HCT116 (cell line): ENCODE data around the gene GRK5. TPM values are rescaled to one million over a fixed set of nuclear protein-coding genes. Genes with fewer than 3 reads are reported as not detected.

Experiments used
- ATAC-seq: fragments of 200-7000 bp; cut with Tn5 transposase; 2 replicates; pipeline ENCODE4 v1.9.1; 2020; ENCODE audit warnings: mild to moderate bottlenecking, moderate library complexity
- BruUV-seq: library from RNA; stranded (reverse); fragments of 400-500 nt; replicated peaks from 2 replicates; lab custom pipeline; 2021; lab: Mats Ljungman, UMichigan
- CTCF ChIA-PET: fragments of 300-600 bp; sonication (Branson Sonifier 250); formaldehyde crosslinking; loops from one replicate; lab custom pipeline; 2021; ENCODE audit warnings: antibody characterized with exemption; lab: Charles Lee
- POLR2A ChIA-PET: fragments of 300-600, 350-600 bp; sonication (Branson Sonifier 250); formaldehyde crosslinking; loops from one replicate; lab custom pipeline; 2021; ENCODE audit warnings: antibody characterized with exemption; lab: Charles Lee
- RAD21 ChIA-PET, 2 experiments: fragments of 300-600 bp; sonication (Branson Sonifier 250); formaldehyde crosslinking; loops; one replicate each; lab custom pipeline; 2023; ENCODE audit warnings: low total read pairs in 2 of 2; ENCODE audit not compliant: uncharacterized antibody in 2 of 2, unreplicated experiment in 2 of 2, low non-redundant PET in 1 of 2; lab: Charles Lee
- DNase-seq: peaks from one replicate; pipeline ENCODE4 v3.0.0-alpha.2; 2010; ENCODE audit warnings: low read depth, low spot score
- H2AFZ ChIP-seq: fragments of 200-600 bp; shearing (Covaris generic), sonication (generic); 2 replicates; pipeline ENCODE4 v1.6.1; 2017; ENCODE audit warnings: low read depth, mixed run types, mixed read lengths, antibody characterized with exemption, low read length; ENCODE audit not compliant: poor library complexity, severe bottlenecking
- H3K27ac ChIP-seq: 2 replicates; pipeline ENCODE4 v1.5.1; 2012; ENCODE audit warnings: low read depth, low read length
- H3K27me3 ChIP-seq: fragments of 200-600 bp; sonication (generic); 2 replicates; pipeline ENCODE4 v1.6.1; 2016; ENCODE audit warnings: mixed run types, low read length, mixed read lengths; ENCODE audit not compliant: insufficient read depth
- H3K36me3 ChIP-seq, 2 experiments: fragments of 200-500 bp in 1 of 2; fragments of 200-600 bp in 1 of 2; sonication (Bioruptor generic) in 1 of 2; sonication (generic) in 1 of 2; 2 replicates each; pipeline versions ENCODE4 v1.5.1 to v1.6.1; 2014 to 2016; ENCODE audit warnings: low read length in 2 of 2, inconsistent platforms in 1 of 2, mixed read lengths in 1 of 2, mixed run types in 1 of 2; ENCODE audit not compliant: insufficient read depth in 2 of 2, control insufficient read depth in 1 of 2
- H3K4me1 ChIP-seq, 2 experiments: fragments of 200-600 bp in 1 of 2; sonication (generic) in 1 of 2; 2 replicates each; pipeline versions ENCODE4 v1.5.1 to v1.6.1; 2012 to 2017; ENCODE audit warnings: low read length in 2 of 2, inconsistent platforms in 1 of 2, mild to moderate bottlenecking in 1 of 2, mixed read lengths in 1 of 2, mixed run types in 1 of 2, moderate library complexity in 1 of 2; ENCODE audit not compliant: insufficient read depth in 2 of 2, control insufficient read depth in 1 of 2
- H3K4me2 ChIP-seq: fragments of 200-600 bp; sonication (generic); 2 replicates; pipeline ENCODE4 v1.6.1; 2017; ENCODE audit warnings: mixed run types, low read length, mixed read lengths
- H3K4me3 ChIP-seq, 2 experiments: fragments of 200-600 bp in 1 of 2; sonication (generic) in 1 of 2; replicated peaks in 1 of 2; 2 replicates each; pipeline ENCODE4 v1.5.1; 2011 to 2016; ENCODE audit warnings: low read length in 2 of 2, control low read depth in 1 of 2, low read depth in 1 of 2, mild to moderate bottlenecking in 1 of 2, mixed read lengths in 1 of 2, mixed run types in 1 of 2
- H3K79me2 ChIP-seq: fragments of 200-600 bp; sonication (generic); 2 replicates; pipeline ENCODE4 v1.6.1; 2017; ENCODE audit warnings: mild to moderate bottlenecking, mixed run types, low read length, moderate library complexity, mixed read lengths; ENCODE audit not compliant: insufficient read depth
- H3K9ac ChIP-seq: fragments of 200-600 bp; sonication (generic); 2 replicates; pipeline ENCODE4 v1.6.1; 2016; ENCODE audit warnings: low read length, mixed read lengths
- H3K9me2 ChIP-seq: fragments of 200-600 bp; sonication (generic), shearing (Covaris generic); 2 replicates; pipeline ENCODE4 v1.6.1; 2017; ENCODE audit warnings: mixed run types, mild to moderate bottlenecking, moderate library complexity; ENCODE audit not compliant: insufficient read depth
- H3K9me3 ChIP-seq, 2 experiments: fragments of 200-500 bp in 1 of 2; fragments of 200-600 bp in 1 of 2; sonication (Bioruptor generic) in 1 of 2; sonication (generic) in 1 of 2; 2 replicates each; pipeline ENCODE4 v1.6.1; 2014 to 2017; ENCODE audit warnings: low read length in 2 of 2, mixed read lengths in 2 of 2, inconsistent platforms in 1 of 2, low read depth in 1 of 2, mild to moderate bottlenecking in 1 of 2, mixed run types in 1 of 2, moderate library complexity in 1 of 2; ENCODE audit not compliant: control insufficient read depth in 1 of 2, insufficient read depth in 1 of 2
- H4K20me1 ChIP-seq: fragments of 200-600 bp; sonication (generic), shearing (Covaris generic); 2 replicates; pipeline ENCODE4 v1.6.1; 2017; ENCODE audit warnings: mixed run types, mild to moderate bottlenecking, moderate library complexity; ENCODE audit not compliant: insufficient read depth
- CEBPB ChIP-seq: IDR thresholded peaks from 2 replicates; pipeline ENCODE4 v1.6.1; 2012; ENCODE audit warnings: low read depth
- EZH2 ChIP-seq: fragments of 200-600 bp; sonication (generic); IDR thresholded peaks from 2 replicates; pipeline ENCODE4 v1.6.1; 2017; ENCODE audit warnings: antibody characterized with exemption, mixed run types
- EZH2phosphoT487 ChIP-seq: fragments of 200-600 bp; IDR thresholded peaks from 2 replicates; pipeline ENCODE4 v1.6.1; 2018; ENCODE audit warnings: antibody characterized with exemption, borderline replicate concordance
- JUND ChIP-seq: IDR thresholded peaks from 2 replicates; pipeline ENCODE4 v1.6.1; 2012
- POLR2A ChIP-seq: IDR thresholded peaks from 2 replicates; pipeline ENCODE4 v1.7.0; 2011; ENCODE audit warnings: borderline replicate concordance; ENCODE audit not compliant: insufficient read depth, insufficient read length; ENCODE audit errors: extremely low read depth
- POLR2AphosphoS5 ChIP-seq: IDR thresholded peaks from 2 replicates; pipeline ENCODE4 v1.6.1; 2011; ENCODE audit warnings: mild to moderate bottlenecking, low read depth, low read length, moderate library complexity
- SRF ChIP-seq: IDR thresholded peaks from 2 replicates; pipeline ENCODE4 v1.6.1; 2012; ENCODE audit warnings: low read depth
- YY1 ChIP-seq: IDR thresholded peaks from 2 replicates; pipeline ENCODE4 v1.6.1; 2011; ENCODE audit warnings: low read length, low read depth, moderate library complexity, mild to moderate bottlenecking; ENCODE audit not compliant: insufficient replicate concordance; ENCODE audit errors: extremely low read depth
- ZBTB33 ChIP-seq: IDR thresholded peaks from 2 replicates; pipeline ENCODE4 v1.6.1; 2011; ENCODE audit warnings: mild to moderate bottlenecking, low read length, moderate library complexity; ENCODE audit not compliant: insufficient replicate concordance; ENCODE audit errors: extremely low read depth
- intact Hi-C: fragments of 100-400 bp; cut with micrococcal nuclease; formaldehyde crosslinking; loops from 2 replicates; pipeline ENCODE4 v1.10.0; 2022
- total RNA-seq: library from RNA; stranded (reverse); gene quantifications from one replicate; pipeline ENCODE4 v1.2.1, GENCODE V29; 2021; ENCODE audit not compliant: unreplicated experiment

The GRK5 gene
- total RNA-seq, 1 experiment from 2014 or later: 7.3 TPM

GRCh38 chr10:119466655-119467054 is 259.3 kb downstream of the GRK5 start:
- ChIA-PET RAD21 (no interaction called here), POLR2A (no interaction called here), CTCF (no interaction called here)
- H3K9ac ChIP-seq: no peak overlapping the region
- no peaks in the 10 kb centered on the region for H3K9me2 ChIP-seq
- H3K4me1 ChIP-seq: peaks cover 10 to 28% of the 10 kb centered on the region in 2 experiments
- ATAC-seq (no peak), DNase-seq (no peak)
- no TSS peak for BruUV-seq
- H2AFZ ChIP-seq: no peak overlapping the region
- H3K79me2 ChIP-seq: no peaks in the 10 kb centered on the region
- no peaks in the 10 kb centered on the region for H3K36me3 ChIP-seq
- no peak overlapping the region for H3K27ac ChIP-seq
- H4K20me1 ChIP-seq: no peaks in the 10 kb centered on the region
- no peaks in the 10 kb centered on the region for H3K27me3 ChIP-seq
- no peak overlapping the region for H3K4me2 ChIP-seq
- intact Hi-C loops: no loop called here
- TF ChIP-seq YY1: no peak
- TF ChIP-seq CEBPB: no peak
- no peak for TF ChIP-seq POLR2A
- no peak for TF ChIP-seq EZH2phosphoT487
- no peak for TF ChIP-seq EZH2
- TF ChIP-seq SRF: no peak
- TF ChIP-seq JUND: no peak
- no peak for TF ChIP-seq POLR2AphosphoS5
- no peak for TF ChIP-seq ZBTB33
- H3K9me3 ChIP-seq: peaks cover 0 to 5% of the 10 kb centered on the region in 2 experiments; a peak in 1 of 4 replicates
- H3K4me3 ChIP-seq: no peak overlapping the region
